Myocyte (in vitro differentiated cells): ENCODE data around the gene NCOA5. TPM values are rescaled to one million over a fixed set of nuclear protein-coding genes. Genes with fewer than 3 reads are reported as not detected.

Experiments
- DNase-seq: peaks from one replicate; pipeline ENCODE4 v3.0.0-alpha.2; 2012; ENCODE audit warnings: low read depth
- total RNA-seq: library from RNA; depleted of rRNA; stranded (reverse); fragments of >200 nt; gene quantifications from 2 replicates; pipeline ENCODE4 v1.2.3, GENCODE V29; 2014

Gene NCOA5
- total RNA-seq, 1 donor from 2014 or later: 22.9 TPM

DNA sequence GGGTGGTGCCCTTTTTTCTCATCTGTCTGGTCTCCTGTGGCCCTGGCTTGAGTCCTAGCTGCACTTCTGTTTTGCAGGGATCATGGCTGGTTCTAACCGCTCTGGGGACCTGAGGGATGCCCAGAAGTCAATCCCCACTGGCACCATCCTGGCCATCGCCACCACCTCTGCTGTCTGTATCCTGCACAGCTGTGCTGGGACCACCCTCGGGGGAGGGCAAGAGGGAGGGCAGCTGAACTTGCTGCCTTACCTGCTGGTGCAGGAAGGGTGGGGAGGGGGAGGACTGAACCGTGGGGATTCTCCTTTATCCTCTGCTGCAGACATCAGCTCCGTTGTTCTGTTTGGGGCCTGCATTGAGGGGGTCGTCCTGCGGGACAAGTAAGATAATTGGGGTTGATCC, 46.2 kb downstream of the NCOA5 start:
- no peak for DNase-seq

DNA sequence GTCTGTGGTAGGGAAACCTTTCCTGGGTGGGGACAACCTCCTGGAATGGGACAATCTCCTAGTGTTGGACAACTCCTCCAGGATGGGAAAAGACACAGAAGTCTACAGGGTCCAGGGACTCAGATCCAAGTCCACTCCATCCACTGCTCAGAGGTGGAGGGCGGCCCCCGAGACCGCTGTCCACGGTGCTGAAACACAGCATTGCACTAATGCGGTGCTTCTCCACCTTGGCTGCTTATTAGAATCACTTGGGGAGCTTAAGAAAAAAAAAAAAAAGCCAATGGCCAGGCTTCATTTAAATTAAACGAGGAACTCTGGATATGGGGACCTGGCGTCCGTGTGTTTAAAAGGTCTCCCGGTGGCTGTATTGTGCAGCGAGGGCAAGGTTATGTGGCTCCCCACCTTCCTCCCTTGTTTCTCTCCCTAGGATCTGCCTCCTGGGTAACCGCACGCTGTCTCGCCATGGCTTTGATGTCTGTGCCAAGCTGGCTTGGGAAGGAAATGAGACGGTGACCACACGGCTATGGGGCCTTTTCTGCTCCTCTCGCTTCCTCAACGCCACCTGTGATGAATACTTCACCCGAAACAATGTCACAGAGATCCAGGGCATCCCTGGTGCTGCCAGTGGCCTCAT, 48.7 kb downstream of the NCOA5 start:
- peak; percentile 54 for DNase-seq

DNA sequence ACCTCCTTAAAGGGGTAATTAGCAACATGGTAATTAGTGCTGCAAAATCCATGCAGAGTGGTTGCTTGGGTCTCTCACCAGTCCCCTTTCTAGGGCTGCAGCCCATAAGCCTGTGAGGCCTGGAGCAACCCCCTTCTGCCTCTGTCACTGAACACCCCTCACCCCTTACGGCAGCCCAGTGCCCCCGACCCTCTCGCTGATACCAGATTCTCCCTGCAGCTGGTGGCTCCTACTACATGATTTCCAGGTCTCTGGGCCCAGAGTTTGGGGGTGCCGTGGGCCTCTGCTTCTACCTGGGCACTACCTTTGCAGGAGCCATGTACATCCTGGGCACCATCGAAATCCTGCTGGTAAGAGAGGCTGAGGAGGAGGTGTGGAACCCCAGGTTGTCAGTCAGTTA, 52.7 kb downstream of the NCOA5 start:
- no peak for DNase-seq

GRCh38 chr20:46036370-46036769, 53.4 kb downstream of the NCOA5 start:
- DNase-seq: no peak

- DNase-seq: no peak
Observed at GRCh38 chr20:46035713-46036112, 54.0 kb downstream of the NCOA5 start.

GRCh38 chr20:46035253-46035652, 54.5 kb downstream of the NCOA5 start:
- no peak for DNase-seq

- DNase-seq: no peak
Observed at GRCh38 chr20:46034039-46034438, 55.7 kb downstream of the NCOA5 start.

DNA sequence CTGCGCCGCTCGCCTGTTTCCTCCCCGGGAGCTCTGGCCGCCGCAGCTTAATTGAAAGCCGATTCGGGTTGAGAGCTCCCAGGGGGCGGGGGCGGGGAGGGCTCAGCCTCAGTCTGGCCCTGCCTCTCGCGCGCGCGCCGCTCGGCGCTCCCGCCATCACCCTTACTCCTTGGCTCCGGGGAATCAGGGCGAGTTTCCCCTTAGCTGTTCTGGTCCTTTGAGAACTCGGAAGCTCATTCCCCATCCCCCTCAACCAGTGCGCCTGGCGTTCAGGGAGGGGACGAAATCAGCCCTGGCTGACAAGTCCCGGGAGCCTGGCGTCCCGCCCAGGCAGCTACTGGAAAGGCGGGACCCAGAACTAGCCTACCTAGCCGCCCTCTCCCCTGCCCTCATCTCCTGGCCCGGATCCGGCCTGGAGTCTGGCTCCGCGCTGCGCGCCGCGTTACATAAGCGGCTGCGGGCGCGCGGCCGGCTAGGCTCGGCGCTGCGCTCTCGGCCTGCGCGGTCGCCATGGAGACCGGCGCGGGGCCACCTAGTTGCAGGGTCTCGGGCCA, 58.0 kb downstream of the NCOA5 start:
- no peak for DNase-seq

- no peak for DNase-seq
Observed at GRCh38 chr20:46031014-46031569, 58.7 kb downstream of the NCOA5 start.

- DNase-seq: no peak
Observed at GRCh38 chr20:46030284-46031013, 59.3 kb downstream of the NCOA5 start.

DNA sequence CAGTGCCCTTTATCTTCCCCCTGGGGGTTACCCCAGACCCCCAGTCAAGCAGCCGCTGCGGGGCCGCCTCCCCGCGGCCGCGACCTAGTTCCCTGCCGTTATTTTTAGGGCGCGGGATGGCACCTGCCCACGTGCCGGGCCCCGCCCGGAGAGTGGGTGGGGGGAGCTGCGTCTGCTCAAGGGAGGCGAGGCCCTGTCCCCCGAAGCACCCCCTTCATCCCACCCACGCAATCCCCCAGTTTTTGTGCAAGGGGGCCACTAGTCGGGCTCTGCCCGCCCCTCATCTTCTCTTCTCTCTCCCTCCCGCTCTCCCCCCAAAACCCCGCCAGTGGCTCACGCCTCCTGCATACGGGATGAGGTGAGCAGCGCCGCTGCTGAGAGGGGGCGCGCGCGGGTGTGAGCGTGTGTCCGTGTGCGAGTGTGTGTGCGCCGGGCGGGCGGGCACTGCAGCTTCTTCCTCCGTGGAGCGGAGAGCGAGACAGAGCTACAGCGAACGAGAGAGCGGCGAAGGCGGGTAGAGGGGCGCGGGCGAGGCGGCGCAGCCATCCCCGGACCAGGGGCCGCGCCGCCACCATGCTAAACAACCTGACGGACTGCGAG, 60.9 kb downstream of the NCOA5 start, which contains the start of gene SLC12A5:
SLC12A5 (plus strand) TSS at position 444 of the 600 bp plus-strand sequence; CDS start at position 574, 130 bp downstream.
- DNase-seq: no peak

DNA sequence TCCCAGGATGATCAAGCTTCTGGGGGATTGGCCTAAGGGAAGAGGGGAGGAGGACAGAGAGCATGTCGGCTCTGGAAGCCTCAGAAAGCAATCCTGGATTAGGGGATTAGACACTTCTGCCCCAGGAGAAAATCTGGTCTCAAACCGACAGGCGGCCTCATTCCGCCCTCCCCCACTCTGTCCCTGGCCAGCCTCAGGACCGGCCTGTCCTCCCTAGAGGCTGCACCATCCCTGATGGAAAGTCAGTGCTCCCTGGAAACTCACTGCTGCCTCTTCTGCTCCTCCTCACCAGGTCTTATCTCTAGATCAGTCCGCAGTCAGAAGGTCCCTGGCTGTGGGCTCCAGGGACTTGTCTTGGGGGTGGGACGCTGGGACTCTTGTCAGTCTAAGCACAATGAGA, 61.7 kb downstream of the NCOA5 start:
- DNase-seq: no peak

DNA sequence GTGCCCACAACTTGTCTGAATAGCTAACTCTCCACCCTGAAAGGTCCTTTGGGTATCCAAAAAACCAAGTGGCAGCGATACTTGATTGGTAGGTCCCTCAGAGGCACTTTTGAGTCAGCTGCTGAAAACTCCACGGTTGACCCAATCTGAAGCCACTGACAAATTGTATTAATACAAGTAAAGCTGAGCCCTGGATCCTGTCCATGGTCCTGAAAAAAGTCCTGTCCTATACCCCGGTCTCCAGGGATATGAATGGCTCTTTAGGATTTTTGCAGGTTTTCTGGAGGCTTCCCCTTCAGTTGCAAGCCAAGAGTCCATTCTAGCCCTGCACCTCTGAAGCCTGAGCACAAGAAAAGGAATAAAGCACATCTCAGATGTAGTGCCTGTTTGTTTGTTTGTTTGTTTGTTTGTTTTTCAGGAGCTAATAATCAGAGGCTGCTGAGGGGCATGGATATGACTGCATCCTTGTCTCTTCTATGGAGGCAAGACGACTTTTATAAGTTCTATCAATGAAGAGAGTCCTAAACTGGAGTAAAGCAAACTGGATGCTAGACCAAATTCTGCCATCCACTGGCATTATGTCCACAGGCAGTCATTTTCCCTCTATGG, 62.4 kb downstream of the NCOA5 start:
- peak; percentile 73 for DNase-seq

DNA sequence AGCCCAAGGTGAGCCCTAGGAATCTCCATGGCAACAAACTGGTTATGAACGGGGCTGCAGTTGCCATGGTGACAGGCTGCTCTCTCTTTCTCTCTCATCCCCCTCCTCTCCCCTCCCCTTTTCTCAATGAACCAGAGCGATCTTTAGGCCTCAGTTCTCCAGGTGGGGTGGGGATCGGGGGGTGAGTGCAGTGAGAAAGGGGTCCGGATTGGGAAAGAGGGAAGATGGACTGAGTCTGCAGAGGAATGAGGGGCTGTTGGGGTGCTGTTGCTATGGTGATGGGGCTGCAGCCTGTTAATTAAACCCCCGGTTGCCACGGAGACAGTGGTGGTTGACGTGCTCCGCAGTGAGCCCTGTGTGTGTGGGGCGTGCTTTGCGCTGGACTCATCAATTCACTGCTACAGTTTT, 64.4 kb downstream of the NCOA5 start:
- DNase-seq: no peak

GRCh38 chr20:46023999-46024398, 65.8 kb downstream of the NCOA5 start:
- no peak for DNase-seq

- no peak for DNase-seq
Observed at GRCh38 chr20:46023148-46023484, 66.6 kb downstream of the NCOA5 start.

GRCh38 chr20:46022411-46023147, 67.2 kb downstream of the NCOA5 start:
- peak; percentile 38 for DNase-seq

DNA sequence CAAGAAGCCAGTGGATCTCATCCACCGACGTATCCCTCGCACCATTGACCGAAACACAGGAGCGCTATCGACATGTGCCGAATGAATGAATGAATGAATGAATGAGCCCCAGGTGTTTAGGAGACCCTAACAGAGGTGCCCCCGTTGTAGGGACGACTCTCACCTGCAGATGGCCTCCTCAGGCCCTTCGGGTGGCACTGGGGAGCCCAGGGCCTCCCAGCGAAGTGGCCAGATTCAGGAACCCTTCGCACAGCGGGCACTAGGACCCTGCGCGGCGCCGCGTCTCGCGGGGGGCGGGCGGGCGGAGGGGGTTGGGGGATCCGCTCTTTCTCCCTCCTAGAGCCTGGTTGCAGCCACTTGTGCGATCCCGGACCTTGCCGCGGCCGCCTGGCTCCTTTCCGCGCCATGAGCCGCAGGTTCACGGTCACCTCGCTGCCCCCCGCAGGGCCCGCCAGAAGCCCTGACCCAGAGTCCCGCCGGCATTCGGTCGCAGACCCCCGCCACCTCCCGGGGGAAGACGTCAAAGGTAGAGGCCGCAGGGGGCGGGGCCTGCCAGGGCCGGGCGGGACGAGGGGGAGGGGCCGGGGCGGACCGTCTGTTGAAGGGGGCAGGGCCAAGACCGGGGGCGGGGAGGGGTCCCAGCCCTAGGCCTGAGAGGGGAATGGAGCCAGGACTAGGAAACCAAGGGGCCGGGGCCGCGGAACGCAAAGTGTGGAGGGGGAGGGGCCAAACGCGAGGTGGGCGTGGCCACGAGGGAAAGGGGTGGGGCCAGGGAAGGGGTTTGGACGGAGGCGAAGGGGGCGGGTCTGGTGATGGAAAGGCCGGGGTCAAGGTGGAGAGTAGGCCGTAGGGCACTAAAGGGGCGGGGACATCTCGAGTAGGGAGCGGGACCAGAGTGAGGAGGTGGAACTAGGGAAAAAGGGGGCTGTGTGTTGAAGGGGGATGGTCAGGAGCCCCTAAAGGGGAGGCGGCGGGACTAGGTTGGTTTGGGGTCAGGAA, 68.1 kb downstream of the NCOA5 start:
- DNase-seq: no peak

DNA sequence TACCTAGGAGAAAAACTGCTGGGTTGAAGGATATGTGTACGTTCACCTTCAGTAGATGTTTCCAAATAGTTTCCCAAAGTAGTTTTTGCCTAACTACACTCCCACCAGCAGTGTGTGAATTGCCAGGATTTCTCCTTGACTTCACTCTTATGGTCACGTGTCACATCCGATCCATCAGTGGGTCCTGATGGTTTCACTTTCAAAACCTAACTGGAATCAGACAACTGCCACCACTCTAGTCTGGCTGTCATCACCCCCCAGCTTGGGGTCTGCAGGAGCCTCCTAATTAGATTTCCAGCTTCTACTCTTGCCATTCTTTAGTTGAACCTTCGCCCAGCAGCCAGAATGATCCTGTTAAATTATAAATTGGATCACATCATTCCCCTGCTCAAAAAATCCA, 69.2 kb downstream of the NCOA5 start:
- no peak for DNase-seq

DNA sequence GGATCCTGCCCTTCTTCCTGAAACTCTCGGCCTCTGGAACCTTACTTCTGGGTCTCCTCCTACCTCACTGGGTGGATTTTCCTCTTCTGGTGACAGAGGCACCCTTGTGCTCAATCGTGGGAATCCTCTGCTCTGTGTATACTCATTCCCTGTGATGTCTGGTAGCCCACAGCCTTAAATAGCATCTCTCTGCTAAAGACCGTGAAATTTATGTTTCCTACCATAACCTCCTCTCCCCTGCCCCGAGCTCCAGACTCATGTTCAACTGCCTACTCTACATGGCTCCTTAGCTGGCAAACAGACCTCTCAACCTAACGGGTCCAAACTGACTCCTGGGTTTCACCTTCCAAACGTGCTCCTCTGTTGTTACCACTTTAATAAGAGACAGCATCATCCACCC, 71.2 kb downstream of the NCOA5 start:
- DNase-seq: no peak
